Mucosa of stomach (tissue), 1 donor: Measurements from ENCODE around the gene ITPR3.

Experiments used
- H3K27me3 ChIP-seq: one replicate; pipeline ENCODE4 v1.7.0; 2013; ENCODE audit warnings: mild to moderate bottlenecking, low read length; ENCODE audit not compliant: control insufficient read depth, insufficient read depth
- H3K36me3 ChIP-seq: one replicate; pipeline ENCODE4 v1.7.0; 2013; ENCODE audit warnings: low read length; ENCODE audit not compliant: control insufficient read depth, insufficient read depth
- H3K4me1 ChIP-seq: one replicate; pipeline ENCODE4 v1.7.0; 2013; ENCODE audit warnings: mild to moderate bottlenecking, low read length; ENCODE audit not compliant: control insufficient read depth, insufficient read depth
- H3K4me3 ChIP-seq: one replicate; pipeline ENCODE4 v1.7.0; 2013; ENCODE audit warnings: low read length
- H3K9ac ChIP-seq: one replicate; pipeline ENCODE4 v1.7.0; 2013; ENCODE audit warnings: mild to moderate bottlenecking, low read length, moderate library complexity
- H3K9me3 ChIP-seq: one replicate; pipeline ENCODE4 v1.7.0; 2013; ENCODE audit warnings: mild to moderate bottlenecking, low read length, moderate library complexity; ENCODE audit not compliant: control insufficient read depth
- donor health status: Pancreatic carcinoma.

Gene ITPR3

GRCh38 chr6:33584700-33585402, 36.3 kb upstream of the ITPR3 start:
- Histone ChIP-seq H3K9me3 (no peaks in the 10 kb centered on the region), H3K4me1 (peaks cover 26% of the 10 kb centered on the region), H3K27me3 (no peaks in the 10 kb centered on the region), H3K36me3 (no peaks in the 10 kb centered on the region), H3K9ac (no peak overlapping the region), H3K4me3 (no peak overlapping the region)

- no peaks in the 10 kb centered on the region for H3K9me3 ChIP-seq
- no peaks in the 10 kb centered on the region for H3K27me3 ChIP-seq
- H3K4me1 ChIP-seq: peaks cover 28% of the 10 kb centered on the region
- H3K4me3 ChIP-seq: no peak overlapping the region
- no peaks in the 10 kb centered on the region for H3K36me3 ChIP-seq
- H3K9ac ChIP-seq: no peak overlapping the region
Measured at GRCh38 chr6:33585403-33586107, 35.6 kb upstream of the ITPR3 start.

- H3K9ac ChIP-seq: no peak overlapping the region
Measured at GRCh38 chr6:33586108-33586640, 34.9 kb upstream of the ITPR3 start.

GRCh38 chr6:33587529-33587928, 33.6 kb upstream of the ITPR3 start:
- Histone ChIP-seq H3K9ac (no peak overlapping the region), H3K36me3 (no peaks in the 10 kb centered on the region), H3K27me3 (no peaks in the 10 kb centered on the region), H3K4me1 (peaks cover 41% of the 10 kb centered on the region), H3K9me3 (no peaks in the 10 kb centered on the region), H3K4me3 (no peak overlapping the region)

More at GRCh38 chr6:33586108-33586640, 34.9 kb upstream of the ITPR3 start:
- Histone ChIP-seq H3K27me3 (no peaks in the 10 kb centered on the region), H3K36me3 (no peaks in the 10 kb centered on the region), H3K9me3 (no peaks in the 10 kb centered on the region), H3K4me3 (no peak overlapping the region), H3K4me1 (peaks cover 33% of the 10 kb centered on the region)

- peaks cover 52% of the 10 kb centered on the region for H3K4me1 ChIP-seq
- peak overlapping the region; percentile 6 for H3K9ac ChIP-seq
- H3K4me3 ChIP-seq: no peak overlapping the region
- H3K36me3 ChIP-seq: no peaks in the 10 kb centered on the region
- H3K9me3 ChIP-seq: no peaks in the 10 kb centered on the region
- no peaks in the 10 kb centered on the region for H3K27me3 ChIP-seq
Measured at GRCh38 chr6:33588894-33589293, 32.2 kb upstream of the ITPR3 start.

GRCh38 chr6:33589392-33589730, 31.8 kb upstream of the ITPR3 start:
- Histone ChIP-seq H3K36me3 (no peaks in the 10 kb centered on the region), H3K4me3 (no peak overlapping the region), H3K9ac (peak overlapping the region; percentile 6), H3K9me3 (no peaks in the 10 kb centered on the region), H3K27me3 (no peaks in the 10 kb centered on the region), H3K4me1 (peaks cover 52% of the 10 kb centered on the region)

- H3K27me3 ChIP-seq: no peaks in the 10 kb centered on the region
- H3K9me3 ChIP-seq: no peaks in the 10 kb centered on the region
- H3K4me3 ChIP-seq: peak overlapping the region; percentile 28
- H3K9ac ChIP-seq: peak overlapping the region; percentile 70
- peaks cover 52% of the 10 kb centered on the region for H3K4me1 ChIP-seq
- no peaks in the 10 kb centered on the region for H3K36me3 ChIP-seq
Measured at GRCh38 chr6:33589731-33590530, 31.2 kb upstream of the ITPR3 start.

GRCh38 chr6:33590531-33591198, 30.5 kb upstream of the ITPR3 start:
- Histone ChIP-seq H3K9ac (peak overlapping the region; percentile 70), H3K36me3 (no peaks in the 10 kb centered on the region), H3K4me3 (peak overlapping the region; percentile 28), H3K27me3 (no peaks in the 10 kb centered on the region), H3K4me1 (peaks cover 48% of the 10 kb centered on the region), H3K9me3 (no peaks in the 10 kb centered on the region)

GRCh38 chr6:33591424-33592032, 29.6 kb upstream of the ITPR3 start:
- peak overlapping the region; percentile 70 for H3K9ac ChIP-seq
- peaks cover 46% of the 10 kb centered on the region for H3K4me1 ChIP-seq
- H3K27me3 ChIP-seq: no peaks in the 10 kb centered on the region
- no peaks in the 10 kb centered on the region for H3K9me3 ChIP-seq
- no peak overlapping the region for H3K4me3 ChIP-seq
- H3K36me3 ChIP-seq: no peaks in the 10 kb centered on the region

GRCh38 chr6:33592280-33592594, 28.9 kb upstream of the ITPR3 start:
- Histone ChIP-seq H3K9ac (no peak overlapping the region), H3K4me3 (no peak overlapping the region), H3K4me1 (peaks cover 46% of the 10 kb centered on the region), H3K36me3 (no peaks in the 10 kb centered on the region), H3K27me3 (no peaks in the 10 kb centered on the region), H3K9me3 (no peaks in the 10 kb centered on the region)

GRCh38 chr6:33592595-33593413, 28.3 kb upstream of the ITPR3 start:
- no peaks in the 10 kb centered on the region for H3K27me3 ChIP-seq
- no peak overlapping the region for H3K4me3 ChIP-seq
- peak overlapping the region; percentile 40 for H3K9ac ChIP-seq
- H3K36me3 ChIP-seq: no peaks in the 10 kb centered on the region
- no peaks in the 10 kb centered on the region for H3K9me3 ChIP-seq
- H3K4me1 ChIP-seq: peaks cover 43% of the 10 kb centered on the region
